ENCODE results near the gene STXBP5.
A peak's percentile ranks its signal among the peaks of the same experiment; 100 is the strongest.
"Not testable (repeated sequence)": the region's sequence is repeated elsewhere in the genome, so short reads cannot be mapped to it uniquely, and the experiment has no call there.

Gene STXBP5

GRCh38 chr6:147297663-147298316 lies 93.6 kb downstream of the STXBP5 start:
- DNase-seq (ENCODE audit: low spot score): no peak

DNA sequence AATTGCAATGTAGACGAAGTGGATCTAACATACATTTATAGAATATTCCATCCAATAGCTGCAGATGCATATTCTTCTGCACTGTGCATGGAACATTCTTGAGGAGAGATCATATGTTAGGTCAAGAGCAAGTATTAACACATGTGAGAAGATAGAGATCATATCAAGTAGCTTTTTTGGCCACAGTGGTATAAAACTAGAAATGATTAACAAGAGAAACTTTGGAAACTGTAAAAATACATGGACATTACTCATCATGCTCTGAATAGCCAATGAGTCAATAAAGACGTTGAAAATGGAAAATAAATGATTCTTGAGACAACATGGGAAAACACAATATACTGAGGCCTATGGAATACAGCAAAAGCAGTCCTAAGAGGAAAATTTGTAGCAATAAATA lies 94.2 kb downstream of the STXBP5 start:
- DNase-seq (ENCODE audit: low spot score): no peak

GRCh38 chr6:147299035-147299434 lies 94.8 kb downstream of the STXBP5 start:
- DNase-seq (ENCODE audit: low spot score): no peak

GRCh38 chr6:147301070-147301469 lies 96.9 kb downstream of the STXBP5 start:
- no peak for DNase-seq (ENCODE audit: low spot score)

DNA sequence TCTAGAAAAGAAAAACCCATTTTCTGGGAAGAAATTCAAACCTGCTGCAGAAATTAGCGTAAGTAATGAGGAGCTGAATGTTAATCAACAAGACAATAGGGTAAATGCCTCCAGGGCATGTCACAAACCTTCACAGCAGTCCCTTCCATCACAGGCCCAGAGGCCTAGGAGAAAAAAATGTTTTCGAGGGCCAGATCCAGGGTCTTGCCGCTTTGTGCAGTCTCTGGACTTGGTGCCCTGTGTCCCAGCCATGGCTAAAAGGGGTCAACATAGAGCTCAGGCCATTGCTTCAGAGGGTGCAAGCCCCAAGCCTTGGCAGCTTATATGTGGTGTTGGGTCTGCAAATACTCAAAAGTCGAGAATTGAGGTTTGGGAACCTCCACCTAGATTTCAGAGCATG lies 99.8 kb downstream of the STXBP5 start:
- no peak for DNase-seq (ENCODE audit: low spot score)

DNA sequence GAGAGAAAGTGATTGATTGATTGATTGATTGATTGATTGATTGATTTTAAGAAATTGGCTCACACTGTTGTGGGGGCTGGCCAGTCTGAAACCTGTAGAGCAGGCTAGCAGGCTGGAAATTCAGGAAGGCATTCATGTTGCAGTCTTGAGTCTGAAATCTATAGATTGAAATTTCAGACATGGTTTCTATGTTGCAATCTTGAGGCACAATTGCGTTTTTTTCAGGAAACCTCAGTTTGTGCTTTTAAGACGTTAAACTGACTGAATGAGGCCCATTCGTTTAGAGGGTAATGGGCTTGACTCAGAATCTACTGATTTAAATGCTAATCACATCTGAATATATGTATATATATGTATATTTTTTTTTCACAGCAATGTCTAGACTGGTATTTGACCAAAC lies 106.3 kb downstream of the STXBP5 start:
- DNase-seq (ENCODE audit: low spot score): no peak

DNA sequence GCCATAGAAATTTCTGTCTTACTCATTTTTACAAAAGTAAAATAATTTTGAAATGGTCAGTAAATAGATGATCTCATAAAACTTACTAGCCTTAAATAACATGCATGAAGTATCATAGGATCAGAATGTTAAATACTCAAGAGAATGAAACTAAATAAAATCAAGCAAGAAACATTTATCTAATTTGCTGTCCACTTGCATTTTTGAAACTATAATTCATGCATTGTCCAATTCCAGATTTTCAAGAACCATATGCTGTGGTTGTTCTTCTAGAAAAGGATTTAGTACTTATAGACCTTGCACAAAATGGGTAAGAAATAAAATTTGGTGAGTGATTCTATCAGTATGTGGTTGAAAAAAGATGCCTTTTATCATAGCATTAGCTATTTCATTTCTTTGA lies 107.0 kb downstream of the STXBP5 start:
- no peak for DNase-seq (ENCODE audit: low spot score)

- no peak for DNase-seq (ENCODE audit: low spot score)
Measured at GRCh38 chr6:147321260-147321659, 117.0 kb downstream of the STXBP5 start.

DNA sequence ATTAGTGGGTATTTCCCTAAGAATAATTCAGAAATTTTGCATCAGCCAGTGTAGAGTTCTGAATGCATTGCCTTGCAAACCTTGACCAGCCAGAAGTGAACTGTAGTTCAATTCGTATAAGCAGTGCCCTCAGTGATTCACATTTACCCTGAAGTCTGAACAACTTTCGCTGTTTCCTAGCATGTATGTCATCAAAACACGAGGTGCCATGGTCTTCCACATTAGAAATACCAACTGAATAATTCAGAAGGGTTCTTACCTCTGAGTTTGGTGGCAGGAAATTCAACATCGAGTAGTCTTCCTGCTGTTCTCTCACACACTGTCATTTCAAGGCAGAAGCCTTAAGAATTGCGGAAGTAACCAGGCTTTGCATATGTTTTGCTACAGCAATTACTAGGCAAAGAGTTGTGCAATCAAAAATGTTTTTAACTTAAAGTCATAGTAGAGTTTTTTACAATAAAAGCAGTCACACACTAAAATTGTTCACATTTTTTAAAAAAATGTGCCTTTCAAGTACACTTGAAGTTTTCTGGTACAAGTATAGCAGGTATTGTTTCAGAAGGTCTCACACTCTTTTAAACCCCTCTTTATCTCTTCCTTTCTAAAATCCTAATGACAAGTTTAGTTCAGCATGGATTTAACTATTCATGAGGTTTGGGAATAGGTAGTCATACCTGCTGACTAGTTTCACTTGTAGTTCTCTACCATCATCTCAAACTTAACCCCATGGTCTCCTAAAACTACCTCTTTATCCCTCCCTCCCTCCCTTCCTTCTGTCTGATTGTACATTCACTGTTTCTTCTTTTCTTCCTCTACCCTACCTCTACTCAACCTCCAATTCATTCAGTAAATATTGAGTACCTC lies 118.3 kb downstream of the STXBP5 start:
- peak; percentile 88 for DNase-seq (ENCODE audit: low spot score)

GRCh38 chr6:147325557-147325956 lies 121.3 kb downstream of the STXBP5 start:
- no peak for DNase-seq (ENCODE audit: low spot score)

- no peak for DNase-seq (ENCODE audit: low spot score)
Measured at GRCh38 chr6:147331401-147331800, 127.2 kb downstream of the STXBP5 start.

DNA sequence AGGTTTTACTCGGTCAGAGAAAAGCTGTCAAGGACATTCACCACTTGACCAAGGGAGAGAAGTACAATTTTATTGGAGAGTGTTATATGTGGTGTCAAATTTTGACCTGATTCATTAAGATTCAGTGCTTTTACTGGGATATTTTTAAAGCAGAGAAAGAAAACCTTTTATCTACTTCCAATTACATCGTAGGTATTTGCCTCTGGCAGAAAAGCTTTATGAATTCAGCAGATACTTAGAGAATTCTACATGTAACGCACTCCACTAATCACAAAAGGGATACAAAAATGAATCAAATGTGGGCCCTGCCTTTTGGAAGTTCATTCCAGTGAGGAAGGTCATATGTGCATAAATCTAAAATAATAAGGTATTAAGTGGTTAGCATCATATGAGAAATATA lies 133.7 kb downstream of the STXBP5 start:
- DNase-seq (ENCODE audit: low spot score): no peak

- DNase-seq (ENCODE audit: low spot score): no peak
Measured at GRCh38 chr6:147341486-147341885, 137.3 kb downstream of the STXBP5 start.

DNA sequence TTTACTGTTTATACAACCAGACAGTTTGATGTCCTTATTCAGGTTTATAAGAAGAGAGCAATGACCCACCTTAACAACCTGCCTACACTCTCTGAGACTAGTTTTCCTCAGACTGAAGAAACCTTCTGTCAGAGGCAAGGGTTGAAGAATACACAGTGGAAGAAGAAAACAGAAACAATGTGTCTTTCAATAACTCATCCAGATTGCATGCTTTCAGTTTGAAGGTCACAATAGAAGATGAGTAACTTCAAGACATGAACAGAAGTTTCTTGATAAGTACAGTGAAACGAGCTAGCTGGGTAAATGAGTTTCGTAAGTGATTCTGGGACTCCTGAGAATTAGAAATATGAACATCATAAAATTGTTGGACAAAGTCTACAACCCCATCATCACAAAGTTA lies 141.7 kb downstream of the STXBP5 start:
- no peak for DNase-seq (ENCODE audit: low spot score)

DNA sequence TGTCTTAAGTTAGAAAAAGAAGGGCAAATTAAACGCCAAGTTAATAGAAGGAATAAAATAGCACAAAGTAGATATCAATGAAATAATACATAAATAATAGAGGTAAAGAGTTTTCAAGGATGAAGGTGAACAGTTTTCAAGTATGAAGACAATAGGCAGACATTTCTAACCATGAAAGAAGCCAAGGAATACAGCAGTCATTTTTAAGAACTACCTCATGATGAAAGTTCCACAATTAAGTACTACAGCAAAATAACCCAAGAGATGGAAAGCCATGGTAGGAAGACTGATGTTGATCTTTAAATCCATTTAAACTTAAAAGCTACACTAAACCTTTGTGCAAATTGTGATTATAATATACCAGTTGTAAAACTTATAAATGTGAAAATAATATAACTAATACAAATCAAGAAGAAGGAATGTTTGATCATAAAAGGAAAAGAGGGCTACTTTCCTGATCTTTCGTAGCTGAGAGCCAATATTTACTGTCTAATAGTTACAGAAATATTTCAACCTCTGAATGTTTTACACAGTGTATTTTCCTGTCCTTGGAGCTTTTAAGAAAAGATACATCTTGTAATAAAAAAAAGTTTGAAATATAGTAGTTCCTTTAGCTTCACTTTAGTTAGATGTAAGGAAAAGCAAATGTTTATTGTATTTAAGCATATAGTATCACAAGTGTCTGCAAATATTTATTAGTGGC lies 143.1 kb downstream of the STXBP5 start:
- DNase-seq (ENCODE audit: low spot score): no peak

DNA sequence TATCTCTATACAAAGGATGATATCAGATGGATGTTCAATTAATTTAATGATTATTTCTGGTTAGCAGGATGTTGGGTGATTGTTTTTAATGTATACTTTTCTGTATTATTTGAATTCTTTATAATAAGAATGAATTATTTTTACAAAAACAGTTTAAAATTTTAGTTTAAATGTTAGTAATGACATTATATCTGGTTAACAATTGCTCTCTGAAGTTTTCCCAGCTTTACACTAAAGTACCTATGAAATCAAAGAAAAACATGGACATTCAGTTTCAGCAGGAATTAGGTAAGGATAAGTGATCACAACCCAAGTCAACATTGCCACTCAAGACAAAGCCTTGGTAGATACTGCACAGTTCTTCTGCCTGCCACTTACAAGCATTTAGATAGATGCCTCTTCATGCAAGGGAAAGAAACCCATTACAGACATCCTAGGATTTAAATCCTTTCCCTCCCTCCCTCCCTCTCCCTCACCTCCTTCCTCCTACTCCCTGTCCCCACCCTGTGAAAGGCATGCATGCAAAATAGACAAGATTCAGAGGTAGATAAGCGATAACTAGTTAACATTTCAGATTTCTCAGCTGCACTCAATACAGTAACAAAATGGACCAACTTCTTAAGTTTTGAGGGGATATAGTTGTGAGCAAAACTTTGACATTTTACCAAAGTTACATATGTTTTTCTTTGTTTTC lies 143.8 kb downstream of the STXBP5 start:
- no peak for DNase-seq (ENCODE audit: low spot score)

GRCh38 chr6:147361311-147361981 lies 157.2 kb downstream of the STXBP5 start:
- no peak for DNase-seq (ENCODE audit: low spot score)

DNA sequence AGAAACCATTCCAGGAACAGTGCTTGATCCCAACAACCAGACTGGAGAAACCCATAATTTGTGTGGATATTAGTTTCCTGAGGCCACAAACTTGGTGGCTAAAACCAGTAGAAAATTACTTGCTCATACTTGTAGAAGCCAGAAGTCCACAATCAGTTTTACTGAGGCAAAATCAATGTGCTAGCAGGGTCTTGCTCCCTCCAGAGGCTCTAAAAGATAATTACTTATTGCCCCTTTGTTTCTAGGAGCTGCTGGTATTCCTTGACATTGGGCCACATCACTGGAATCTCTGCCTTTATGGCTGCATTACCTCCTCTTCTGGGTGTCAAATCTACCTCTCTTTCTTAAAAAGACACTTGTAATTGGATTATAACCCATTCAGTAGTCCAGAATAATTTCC lies 162.1 kb downstream of the STXBP5 start:
- DNase-seq (ENCODE audit: low spot score): no peak

DNA sequence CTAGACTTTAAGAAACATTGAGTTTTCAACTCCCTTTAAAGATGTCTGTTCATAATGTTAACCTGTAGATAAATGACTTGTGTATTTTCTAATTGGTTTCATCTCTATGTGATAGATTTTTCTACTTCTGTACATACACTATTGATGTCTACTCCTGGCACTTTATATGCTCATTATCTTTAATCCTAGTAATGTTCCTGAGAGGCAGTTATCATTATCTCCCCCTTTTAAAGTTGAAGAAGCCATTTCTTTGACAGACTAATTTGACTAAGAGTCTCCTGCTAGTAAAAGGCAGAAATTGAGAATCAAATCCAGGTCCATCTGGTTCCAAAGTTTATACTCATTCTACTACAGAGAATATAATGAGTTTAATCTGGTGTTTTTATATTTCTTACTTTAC lies 167.1 kb downstream of the STXBP5 start:
- no peak for DNase-seq (ENCODE audit: low spot score)

DNA sequence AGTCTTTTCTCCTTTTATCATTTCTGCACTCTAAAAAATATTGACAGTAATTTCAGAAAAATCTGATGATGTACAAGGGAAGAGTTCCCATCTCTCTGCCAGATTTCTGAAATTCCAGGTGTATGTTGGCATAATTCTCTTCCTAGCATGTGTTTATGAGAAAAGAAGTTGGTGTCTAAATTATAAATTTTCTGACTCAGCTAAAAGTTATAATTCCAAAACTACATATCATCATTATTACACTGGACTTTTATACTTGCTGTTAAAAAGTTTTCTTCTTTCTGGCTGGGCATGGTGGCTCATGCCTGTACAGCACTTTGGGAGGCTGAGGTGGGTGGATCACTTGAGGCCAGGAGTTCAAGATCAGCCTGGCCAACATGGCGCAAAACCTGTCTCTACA lies 168.6 kb downstream of the STXBP5 start:
- DNase-seq (ENCODE audit: low spot score): no peak

- DNase-seq (ENCODE audit: low spot score): no peak
Measured at GRCh38 chr6:147378819-147379218, 174.6 kb downstream of the STXBP5 start.

GRCh38 chr6:147380841-147381240 lies 176.6 kb downstream of the STXBP5 start:
- DNase-seq (ENCODE audit: low spot score): not testable (repeated sequence)
